Endothelial cell of umbilical vein (primary cell): Measurements from ENCODE around the gene CCDC88B. TPM values are rescaled to one million over a fixed set of nuclear protein-coding genes. Genes with fewer than 3 reads are reported as not detected.

Source experiments
- BruUV-seq: library from RNA; stranded (reverse); fragments of 400-500 nt; replicated peaks from 2 replicates; lab custom pipeline; 2021; lab: Mats Ljungman, UMichigan
- CTCF ChIA-PET: fragments of 300-600, 350-600 bp; sonication (Branson Sonifier 250); formaldehyde crosslinking; loops from one replicate; lab custom pipeline; 2021; ENCODE audit warnings: antibody characterized with exemption, inconsistent platforms; lab: Charles Lee
- POLR2A ChIA-PET: fragments of 300-600, 350-600 bp; sonication (Branson Sonifier 250); formaldehyde crosslinking; loops from one replicate; lab custom pipeline; 2021; ENCODE audit warnings: antibody characterized with exemption, inconsistent platforms; lab: Charles Lee
- DNase-seq: peaks from one replicate; pipeline ENCODE4 v3.0.0-alpha.2; 2011; ENCODE audit warnings: low read depth, low spot score
- FAIRE-seq: peaks from 2 replicates; lab custom pipeline; 2011; peaks lifted over from hg19 to GRCh38; lab: Jason Lieb, UNC
- H2AFZ ChIP-seq: 2 replicates; pipeline ENCODE4 v1.6.0; 2012; ENCODE audit warnings: low read depth, low read length, control low read depth, inconsistent platforms
- H3K27ac ChIP-seq: 2 replicates; pipeline ENCODE4 v1.5.1; 2011; ENCODE audit warnings: low read depth, mild to moderate bottlenecking, control low read depth, low read length, moderate library complexity; ENCODE audit not compliant: insufficient read depth
- H3K27me3 ChIP-seq, 2 experiments: 2 replicates each; pipeline versions ENCODE4 v1.6.0 to v1.6.1; 2011; ENCODE audit warnings: low read length in 2 of 2, mixed read lengths in 1 of 2; ENCODE audit not compliant: control insufficient read depth in 2 of 2, insufficient read depth in 2 of 2
- H3K36me3 ChIP-seq, 2 experiments: 2 replicates in 1 of 2; 3 replicates in 1 of 2; pipeline ENCODE4 v1.5.1; 2011; ENCODE audit warnings: low read length in 2 of 2, mild to moderate bottlenecking in 1 of 2, moderate library complexity in 1 of 2; ENCODE audit not compliant: control insufficient read depth in 2 of 2, insufficient read depth in 2 of 2; ENCODE audit errors: extremely low read depth in 1 of 2
- H3K4me1 ChIP-seq: 3 replicates; pipeline ENCODE4 v1.5.1; 2011; ENCODE audit warnings: mild to moderate bottlenecking, low read length; ENCODE audit not compliant: control insufficient read depth, insufficient read depth; ENCODE audit errors: extremely low read depth
- H3K4me2 ChIP-seq: 2 replicates; pipeline ENCODE4 v1.6.1; 2011; ENCODE audit warnings: low read length, control low read depth, mixed read lengths; ENCODE audit not compliant: insufficient read depth
- H3K4me3 ChIP-seq, 3 experiments: fragments of 200-600 bp in 1 of 3; sonication (generic), shearing (Covaris generic) in 1 of 3; replicated peaks in 1 of 3; 2 replicates each; pipeline ENCODE4 v1.5.1; 2011 to 2016; ENCODE audit warnings: control low read depth in 3 of 3, low read length in 3 of 3, mild to moderate bottlenecking in 2 of 3, inconsistent platforms in 1 of 3, low read depth in 1 of 3, moderate library complexity in 1 of 3; ENCODE audit not compliant: insufficient read depth in 1 of 3
- H3K79me2 ChIP-seq: 2 replicates; pipeline ENCODE4 v1.6.0; 2012; ENCODE audit warnings: low read length, inconsistent platforms; ENCODE audit not compliant: control insufficient read depth, insufficient read depth
- H3K9ac ChIP-seq: replicated peaks from 2 replicates; pipeline ENCODE3; 2011; ENCODE audit warnings: low read length, control low read depth; ENCODE audit not compliant: insufficient read depth; ENCODE audit errors: extremely low read depth
- H3K9me1 ChIP-seq: replicated peaks from 3 replicates; pipeline ENCODE4 v1.6.0; 2011; ENCODE audit warnings: mild to moderate bottlenecking, low read length; ENCODE audit not compliant: control insufficient read depth, insufficient read depth; ENCODE audit errors: extremely low read depth
- H3K9me3 ChIP-seq: replicated peaks from 2 replicates; pipeline ENCODE4 v1.5.1; 2012; ENCODE audit warnings: low read length, inconsistent platforms; ENCODE audit not compliant: control insufficient read depth, insufficient read depth
- H4K20me1 ChIP-seq: replicated peaks from 2 replicates; pipeline ENCODE3; 2011; ENCODE audit warnings: mild to moderate bottlenecking, low read length; ENCODE audit not compliant: control insufficient read depth, insufficient read depth; ENCODE audit errors: extremely low read depth
- EZH2 ChIP-seq: IDR thresholded peaks from 2 replicates; pipeline ENCODE4 v1.6.1; 2012; ENCODE audit warnings: borderline replicate concordance, low read depth, mild to moderate bottlenecking, moderate library complexity, low read length, inconsistent platforms; ENCODE audit not compliant: severe bottlenecking
- FOS ChIP-seq: IDR thresholded peaks from 2 replicates; pipeline ENCODE4 v1.6.1; 2011; ENCODE audit warnings: mild to moderate bottlenecking, low read length, moderate library complexity, borderline replicate concordance; ENCODE audit not compliant: insufficient read depth
- GATA2 ChIP-seq: IDR thresholded peaks from 2 replicates; pipeline ENCODE4 v1.7.0; 2011; ENCODE audit warnings: low read depth, mild to moderate bottlenecking, moderate library complexity, mixed read lengths, low read length; ENCODE audit not compliant: insufficient read length, insufficient read depth
- JUN ChIP-seq: IDR thresholded peaks from 2 replicates; pipeline ENCODE4 v1.6.1; 2011; ENCODE audit warnings: borderline replicate concordance, low read depth; ENCODE audit not compliant: insufficient read length, insufficient read depth
- MYC ChIP-seq: IDR thresholded peaks from one replicate; pipeline ENCODE4 v1.6.1; 2011; ENCODE audit warnings: mild to moderate bottlenecking, low read depth, low read length
- POLR2A ChIP-seq: IDR thresholded peaks from 2 replicates; pipeline ENCODE4 v1.6.1; 2012; ENCODE audit warnings: low read depth, mild to moderate bottlenecking, control low read depth, low read length
- POLR2AphosphoS5 ChIP-seq: IDR thresholded peaks from 2 replicates; pipeline ENCODE4 v1.6.1; 2012; ENCODE audit warnings: low read depth, mild to moderate bottlenecking, control low read depth, low read length, moderate library complexity; ENCODE audit not compliant: insufficient read depth
- dilution Hi-C: fragments of 300-500 bp; cut with MboI; formaldehyde crosslinking; loops from one replicate; pipeline ENCODE4 v1.15.0; 2019; ENCODE audit warnings: low sequenced_read_pairs; ENCODE audit not compliant: extremely low pct_ligation_motif_present
- intact Hi-C: fragments of 100-400 bp; cut with micrococcal nuclease; formaldehyde crosslinking; loops from one replicate; pipeline ENCODE4 v1.10.0; 2022
- polyA plus RNA-seq, 4 experiments: library from polyadenylated mRNA; depleted of rRNA in 3 of 4; stranded (reverse) in 3 of 4; unstranded in 1 of 4; fragments of >200 nt; gene quantifications; 2 replicates each; pipeline versions ENCODE4 v1.2.1 to v1.2.3, GENCODE V29; 2011 to 2012; ENCODE audit warnings: missing spikeins in 1 of 4
- total RNA-seq: library from RNA; stranded (reverse); gene quantifications from 2 replicates; pipeline ENCODE4 v1.2.3, GENCODE V29; 2021
- TF ChIP-seq, protein P1 (sequence below): IDR thresholded peaks from 2 replicates; pipeline ENCODE4 v1.6.1; 2011; ENCODE audit not compliant: insufficient read depth, insufficient read length
- TF ChIP-seq, protein P2 (sequence below), 2 donors: IDR thresholded peaks; 1 replicate in 1 of 2; 2 replicates in 1 of 2; pipeline ENCODE4 v1.5.1; 2011; ENCODE audit warnings: low read length in 2 of 2, mild to moderate bottlenecking in 2 of 2, moderate library complexity in 2 of 2, control low read depth in 1 of 2, inconsistent platforms in 1 of 2, low read depth in 1 of 2; ENCODE audit not compliant: insufficient read depth in 1 of 2; ENCODE audit errors: extremely low read depth in 1 of 2

Gene CCDC88B
- total and polyA plus RNA-seq, 2 donors (not counting 3 experiments of a cell fraction or from before 2014, with no cell fraction given), result 1.8 to 2.7 TPM

DNA sequence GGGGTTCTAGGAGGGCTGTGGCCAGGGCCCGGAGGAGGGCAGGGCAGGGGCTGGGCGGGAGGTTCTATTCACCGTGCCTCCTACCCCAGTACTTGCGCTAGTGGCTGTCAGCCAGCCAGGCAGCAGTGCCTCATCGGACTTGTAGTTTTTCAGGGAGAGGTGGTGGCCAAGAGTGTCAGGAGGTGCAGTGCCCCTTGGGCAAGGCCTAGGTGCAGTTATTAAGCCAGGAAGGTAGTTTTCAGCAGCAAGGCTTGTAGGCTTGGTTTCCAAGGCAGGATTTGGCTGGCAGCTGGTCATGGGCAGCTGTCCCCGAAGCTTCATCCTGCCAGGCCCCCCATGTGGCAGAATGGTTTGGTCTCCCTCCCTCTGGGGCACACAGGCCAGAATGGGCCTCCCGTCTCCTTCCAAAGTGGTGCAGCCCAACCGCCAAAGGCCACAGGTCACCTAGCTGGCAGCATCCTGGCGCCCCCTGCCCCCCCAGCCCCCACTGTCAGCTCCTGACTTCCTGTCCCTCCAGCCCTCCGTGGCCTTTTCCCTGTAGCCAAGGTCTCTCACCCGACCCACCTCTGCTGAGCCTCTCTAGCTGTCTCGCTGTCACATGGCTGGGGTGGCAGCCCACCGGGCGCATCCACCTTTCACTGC lies 8.5 kb downstream of the CCDC88B start:
- Histone ChIP-seq H3K4me3 (no peak overlapping the region), H3K4me1 (no peaks in the 10 kb centered on the region), H3K9ac (no peak overlapping the region), H3K9me1 (no peaks in the 10 kb centered on the region), H3K9me3 (no peaks in the 10 kb centered on the region), H4K20me1 (no peaks in the 10 kb centered on the region), H2AFZ (no peak overlapping the region), H3K4me2 (no peak overlapping the region), H3K36me3 (no peaks in the 10 kb centered on the region), H3K27ac (no peak overlapping the region), H3K79me2 (no peaks in the 10 kb centered on the region), H3K27me3 (no peaks in the 10 kb centered on the region)
- no TSS peak for BruUV-seq
- FAIRE-seq (no peak), DNase-seq (no peak)
- dilution Hi-C loops, result no loop called here
- CTCF ChIA-PET, result interaction anchor here (0.7 to 1.5 kb wide), 2 partner anchors 17 to 31 kb away, joined by 4 to 7 read pairs; partner anchors contain the start of gene PRDX5
- no peak for TF ChIP-seq POLR2AphosphoS5
- intact Hi-C loops, result no loop called here
- POLR2A ChIA-PET, result no interaction called here

DNA sequence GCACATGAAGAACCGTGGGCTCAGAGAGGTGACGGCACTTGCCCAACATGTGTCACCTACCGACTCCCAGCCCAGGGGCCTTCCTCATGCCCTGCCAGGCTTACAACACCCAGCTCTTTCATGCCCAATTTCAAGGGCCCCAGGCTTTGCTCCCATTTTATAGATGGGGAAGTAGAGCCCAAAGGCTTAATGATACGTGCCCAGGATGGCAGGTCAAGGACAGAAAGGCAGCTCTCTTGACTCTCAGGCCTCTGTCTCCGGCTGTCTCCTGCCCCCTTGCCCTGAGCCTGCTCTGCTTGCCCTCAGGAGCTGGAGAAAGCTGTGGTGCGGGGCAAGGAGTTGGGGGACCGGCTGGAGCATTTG lies 9.0 kb downstream of the CCDC88B start:
- Histone ChIP-seq H3K9me3 (no peaks in the 10 kb centered on the region), H3K4me3 (no peak overlapping the region), H2AFZ (no peak overlapping the region), H3K36me3 (no peaks in the 10 kb centered on the region), H3K79me2 (no peaks in the 10 kb centered on the region), H4K20me1 (no peaks in the 10 kb centered on the region), H3K9me1 (no peaks in the 10 kb centered on the region), H3K27me3 (no peaks in the 10 kb centered on the region), H3K27ac (no peak overlapping the region), H3K9ac (no peak overlapping the region), H3K4me2 (no peak overlapping the region), H3K4me1 (no peaks in the 10 kb centered on the region)
- DNase-seq (no peak), FAIRE-seq (no peak)
- ChIA-PET POLR2A (no interaction called here), CTCF (interaction anchor here (0.7 to 1.5 kb wide), 2 partner anchors 17 to 31 kb away, joined by 4 to 7 read pairs; partner anchors contain the start of gene PRDX5)
- BruUV-seq, result no TSS peak
- dilution Hi-C loops (no loop called here), intact Hi-C loops (no loop called here)
- TF ChIP-seq FOS (no peak), GATA2 (no peak), POLR2A (no peak), MYC (no peak), POLR2AphosphoS5 (no peak), EZH2 (no peak), JUN (no peak)
- TF ChIP-seq, protein P1, sequence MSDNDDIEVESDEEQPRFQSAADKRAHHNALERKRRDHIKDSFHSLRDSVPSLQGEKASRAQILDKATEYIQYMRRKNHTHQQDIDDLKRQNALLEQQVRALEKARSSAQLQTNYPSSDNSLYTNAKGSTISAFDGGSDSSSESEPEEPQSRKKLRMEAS, result no peak
- TF ChIP-seq, protein P2, sequence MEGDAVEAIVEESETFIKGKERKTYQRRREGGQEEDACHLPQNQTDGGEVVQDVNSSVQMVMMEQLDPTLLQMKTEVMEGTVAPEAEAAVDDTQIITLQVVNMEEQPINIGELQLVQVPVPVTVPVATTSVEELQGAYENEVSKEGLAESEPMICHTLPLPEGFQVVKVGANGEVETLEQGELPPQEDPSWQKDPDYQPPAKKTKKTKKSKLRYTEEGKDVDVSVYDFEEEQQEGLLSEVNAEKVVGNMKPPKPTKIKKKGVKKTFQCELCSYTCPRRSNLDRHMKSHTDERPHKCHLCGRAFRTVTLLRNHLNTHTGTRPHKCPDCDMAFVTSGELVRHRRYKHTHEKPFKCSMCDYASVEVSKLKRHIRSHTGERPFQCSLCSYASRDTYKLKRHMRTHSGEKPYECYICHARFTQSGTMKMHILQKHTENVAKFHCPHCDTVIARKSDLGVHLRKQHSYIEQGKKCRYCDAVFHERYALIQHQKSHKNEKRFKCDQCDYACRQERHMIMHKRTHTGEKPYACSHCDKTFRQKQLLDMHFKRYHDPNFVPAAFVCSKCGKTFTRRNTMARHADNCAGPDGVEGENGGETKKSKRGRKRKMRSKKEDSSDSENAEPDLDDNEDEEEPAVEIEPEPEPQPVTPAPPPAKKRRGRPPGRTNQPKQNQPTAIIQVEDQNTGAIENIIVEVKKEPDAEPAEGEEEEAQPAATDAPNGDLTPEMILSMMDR (IDR thresholded peaks at IDR 0.05; ENCODE audit: extremely low read depth in 1 of 2, insufficient read depth in 1 of 2, low read depth in 1 of 2, low read length in 2 of 2), result no peak
